PC-9 (cell line): ENCODE results near the gene SSR2.

Experiments
- CTCF ChIP-seq: fragments of 200-600 bp; sonication (generic); conservative IDR thresholded peaks from 2 replicates; pipeline ENCODE4 v1.6.1; 2017; ENCODE audit warnings: mixed run types, antibody characterized with exemption, mild to moderate bottlenecking, moderate library complexity
- EZH2 ChIP-seq: fragments of 200-600 bp; sonication (generic); IDR thresholded peaks from 2 replicates; pipeline ENCODE4 v1.8.0; 2017; ENCODE audit warnings: antibody characterized with exemption, low read depth

- TF ChIP-seq CTCF: no peak
- TF ChIP-seq EZH2: no peak
Observed at GRCh38 chr1:156019946-156020292, 832 bp downstream of the SSR2 start.
